WI38 (cell line): ENCODE measurements around the gene RBM39.
"Not testable (repeated sequence)": the region's sequence is repeated elsewhere in the genome, so short reads cannot be mapped to it uniquely, and the experiment has no call there.

Experiments
- H3K4me3 ChIP-seq: 2 replicates; pipeline ENCODE4 v1.5.1; 2011; ENCODE audit warnings: low read depth, mild to moderate bottlenecking, control low read depth, low read length
- CTCF ChIP-seq: IDR thresholded peaks from 2 replicates; pipeline ENCODE4 v1.5.1; 2012; ENCODE audit warnings: low read depth, mild to moderate bottlenecking, control low read depth, low read length

Gene RBM39

GRCh38 chr20:35729283-35729807, 12.7 kb downstream of the RBM39 start:
- no peak overlapping the region for H3K4me3 ChIP-seq

GRCh38 chr20:35726842-35727711, 15.0 kb downstream of the RBM39 start:
- no peak overlapping the region for H3K4me3 ChIP-seq
- TF ChIP-seq CTCF: no peak

More at GRCh38 chr20:35729283-35729807, 12.7 kb downstream of the RBM39 start:
- TF ChIP-seq CTCF: no peak

GRCh38 chr20:35724321-35725230, 17.5 kb downstream of the RBM39 start:
- TF ChIP-seq CTCF: no peak
- H3K4me3 ChIP-seq: no peak overlapping the region

- H3K4me3 ChIP-seq: not testable (repeated sequence)
Observed at GRCh38 chr20:35723652-35724320, 18.3 kb downstream of the RBM39 start.

- not testable (repeated sequence) for H3K4me3 ChIP-seq
Observed at GRCh38 chr20:35723275-35723639, 18.8 kb downstream of the RBM39 start.

- no peak for TF ChIP-seq CTCF
- no peak overlapping the region for H3K4me3 ChIP-seq
Observed at GRCh38 chr20:35721621-35722020, 20.4 kb downstream of the RBM39 start.

- TF ChIP-seq CTCF: no peak
Observed at GRCh38 chr20:35721219-35721618, 20.8 kb downstream of the RBM39 start.

More at GRCh38 chr20:35721219-35721618, 20.8 kb downstream of the RBM39 start:
- no peak overlapping the region for H3K4me3 ChIP-seq
